Panc1 (cell line): ENCODE data around the gene TRH. TPM values are rescaled to one million over a fixed set of nuclear protein-coding genes. Genes with fewer than 3 reads are reported as not detected.

Experiments
- ATAC-seq: fragments of 200-7000 bp; cut with Tn5 transposase; 2 replicates; pipeline ENCODE4 v1.9.1; 2020; ENCODE audit warnings: mild to moderate bottlenecking, moderate library complexity
- BruUV-seq: library from RNA; stranded (reverse); fragments of 400-500 nt; replicated peaks from 2 replicates; lab custom pipeline; 2021; lab: Mats Ljungman, UMichigan
- CTCF ChIA-PET: fragments of 300-600 bp; sonication (Branson Sonifier 250); formaldehyde crosslinking; loops from one replicate; lab custom pipeline; 2022; ENCODE audit warnings: antibody characterized with exemption; lab: Charles Lee
- POLR2A ChIA-PET: fragments of 300-600 bp; sonication (Branson Sonifier 250); formaldehyde crosslinking; loops from one replicate; lab custom pipeline; 2022; ENCODE audit warnings: antibody characterized with exemption; lab: Charles Lee
- DNase-seq: peaks from one replicate; pipeline ENCODE4 v3.0.0-alpha.2; 2010; ENCODE audit warnings: low read depth, low spot score
- H3K27ac ChIP-seq: 2 replicates; pipeline ENCODE4 v1.5.1; 2011; ENCODE audit warnings: mild to moderate bottlenecking, low read length, inconsistent platforms
- H3K27me3 ChIP-seq: fragments of 200-500 bp; sonication (Bioruptor generic); 2 replicates; pipeline ENCODE4 v1.6.0; 2014; ENCODE audit warnings: low read length, inconsistent platforms; ENCODE audit not compliant: control insufficient read depth, insufficient read depth
- H3K36me3 ChIP-seq: fragments of 200-500 bp; sonication (Bioruptor generic); 2 replicates; pipeline ENCODE4 v1.5.1; 2014; ENCODE audit warnings: inconsistent platforms, mild to moderate bottlenecking, low read length, moderate library complexity; ENCODE audit not compliant: control insufficient read depth, insufficient read depth
- H3K4me1 ChIP-seq: 2 replicates; pipeline ENCODE4 v1.5.1; 2011; ENCODE audit warnings: inconsistent platforms, mild to moderate bottlenecking, low read length, moderate library complexity; ENCODE audit not compliant: control insufficient read depth, insufficient read depth
- H3K4me3 ChIP-seq, 2 experiments: 2 replicates each; pipeline ENCODE4 v1.5.1; 2011 to 2012; ENCODE audit warnings: low read depth in 2 of 2, low read length in 2 of 2, mild to moderate bottlenecking in 2 of 2, inconsistent platforms in 1 of 2, moderate library complexity in 1 of 2
- H3K9me3 ChIP-seq: fragments of 200-500 bp; sonication (Bioruptor generic); 2 replicates; pipeline ENCODE4 v1.5.1; 2014; ENCODE audit warnings: low read depth, mild to moderate bottlenecking, inconsistent platforms, low read length, moderate library complexity; ENCODE audit not compliant: control insufficient read depth, insufficient read depth
- POLR2AphosphoS5 ChIP-seq: IDR thresholded peaks from 2 replicates; pipeline ENCODE4 v1.6.1; 2012; ENCODE audit warnings: mild to moderate bottlenecking, low read depth, low read length, moderate library complexity
- SIN3A ChIP-seq: IDR thresholded peaks from 2 replicates; pipeline ENCODE4 v1.6.1; 2012; ENCODE audit warnings: low read depth, mild to moderate bottlenecking, low read length, moderate library complexity, borderline replicate concordance; ENCODE audit not compliant: insufficient read depth
- TCF7L2 ChIP-seq: IDR thresholded peaks from 2 replicates; pipeline ENCODE4 v1.6.1; 2011; ENCODE audit warnings: mild to moderate bottlenecking, low read depth, low read length, inconsistent platforms
- in situ Hi-C: cut with HindIII; loops from 2 replicates; pipeline ENCODE4 v1.10.0; 2016; ENCODE audit warnings: low sequenced_read_pairs, low pct_unique_long_range_greater_than_20kb
- intact Hi-C: fragments of 100-400 bp; cut with micrococcal nuclease; formaldehyde crosslinking; loops from one replicate; pipeline ENCODE4 v1.10.0; 2022; ENCODE audit not compliant: unreplicated experiment
- total RNA-seq: library from RNA; stranded (reverse); gene quantifications from one replicate; pipeline ENCODE4 v1.2.1, GENCODE V29; 2021; ENCODE audit not compliant: unreplicated experiment
- TF ChIP-seq, protein P1 (sequence below): fragments of 450-650 bp; IDR thresholded peaks from 2 replicates; pipeline ENCODE4 v1.5.1; 2017; ENCODE audit warnings: mild to moderate bottlenecking
- TF ChIP-seq, protein P2 (sequence below), 2 experiments: IDR thresholded peaks; 2 replicates each; pipeline ENCODE4 v1.6.1; 2011 to 2012; ENCODE audit warnings: low read depth in 2 of 2, control low read depth in 1 of 2, low read length in 1 of 2, mild to moderate bottlenecking in 1 of 2, moderate library complexity in 1 of 2; ENCODE audit not compliant: insufficient read depth in 1 of 2

The TRH gene
- total RNA-seq, 1 experiment from 2014 or later = not detected

DNA sequence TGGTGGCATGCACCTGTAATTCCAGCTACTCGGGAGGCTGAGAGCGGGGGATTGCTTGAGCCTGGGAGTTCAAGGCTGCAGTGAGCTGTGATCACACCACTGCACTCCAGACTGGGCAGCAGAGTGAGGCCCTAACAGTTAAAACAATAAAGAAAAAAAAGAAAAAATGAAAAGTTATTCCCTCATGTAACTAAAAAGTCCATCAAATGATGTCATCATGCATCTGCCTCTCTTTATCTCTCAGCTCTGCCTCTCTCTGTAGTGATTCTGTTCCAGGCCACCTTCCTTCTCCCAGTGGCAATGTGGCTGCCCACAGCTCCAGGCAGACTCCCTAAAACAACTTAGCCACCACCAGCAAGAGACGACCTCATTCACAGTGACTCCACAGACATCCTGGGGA is 31.5 kb upstream of the TRH start:
- H3K27me3 ChIP-seq = peaks cover 5% of the 10 kb centered on the region; the same call in 1 of the 2 replicates
- H3K4me3 ChIP-seq = no peak overlapping the region
- in situ Hi-C loops = no loop called here
- ChIA-PET CTCF (interaction anchor here (1.0 to 2.3 kb wide), 7 partner anchors 50 to 169 kb away, joined by 3 to 13 read pairs (median 5); no protein-coding TSS in a partner anchor), POLR2A (interaction anchor here (0.6 kb wide), 1 partner anchor 128 kb away, joined by 3 read pairs; no protein-coding TSS in a partner anchor)
- H3K9me3 ChIP-seq = no peaks in the 10 kb centered on the region
- no peak overlapping the region for H3K27ac ChIP-seq
- DNase-seq (no peak), ATAC-seq (no peak)
- H3K36me3 ChIP-seq = no peaks in the 10 kb centered on the region
- H3K4me1 ChIP-seq = no peaks in the 10 kb centered on the region
- TF ChIP-seq, protein P1, sequence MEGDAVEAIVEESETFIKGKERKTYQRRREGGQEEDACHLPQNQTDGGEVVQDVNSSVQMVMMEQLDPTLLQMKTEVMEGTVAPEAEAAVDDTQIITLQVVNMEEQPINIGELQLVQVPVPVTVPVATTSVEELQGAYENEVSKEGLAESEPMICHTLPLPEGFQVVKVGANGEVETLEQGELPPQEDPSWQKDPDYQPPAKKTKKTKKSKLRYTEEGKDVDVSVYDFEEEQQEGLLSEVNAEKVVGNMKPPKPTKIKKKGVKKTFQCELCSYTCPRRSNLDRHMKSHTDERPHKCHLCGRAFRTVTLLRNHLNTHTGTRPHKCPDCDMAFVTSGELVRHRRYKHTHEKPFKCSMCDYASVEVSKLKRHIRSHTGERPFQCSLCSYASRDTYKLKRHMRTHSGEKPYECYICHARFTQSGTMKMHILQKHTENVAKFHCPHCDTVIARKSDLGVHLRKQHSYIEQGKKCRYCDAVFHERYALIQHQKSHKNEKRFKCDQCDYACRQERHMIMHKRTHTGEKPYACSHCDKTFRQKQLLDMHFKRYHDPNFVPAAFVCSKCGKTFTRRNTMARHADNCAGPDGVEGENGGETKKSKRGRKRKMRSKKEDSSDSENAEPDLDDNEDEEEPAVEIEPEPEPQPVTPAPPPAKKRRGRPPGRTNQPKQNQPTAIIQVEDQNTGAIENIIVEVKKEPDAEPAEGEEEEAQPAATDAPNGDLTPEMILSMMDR = no peak
- TF ChIP-seq POLR2AphosphoS5 = no peak
- TF ChIP-seq TCF7L2 = no peak
- TF ChIP-seq, protein P2, sequence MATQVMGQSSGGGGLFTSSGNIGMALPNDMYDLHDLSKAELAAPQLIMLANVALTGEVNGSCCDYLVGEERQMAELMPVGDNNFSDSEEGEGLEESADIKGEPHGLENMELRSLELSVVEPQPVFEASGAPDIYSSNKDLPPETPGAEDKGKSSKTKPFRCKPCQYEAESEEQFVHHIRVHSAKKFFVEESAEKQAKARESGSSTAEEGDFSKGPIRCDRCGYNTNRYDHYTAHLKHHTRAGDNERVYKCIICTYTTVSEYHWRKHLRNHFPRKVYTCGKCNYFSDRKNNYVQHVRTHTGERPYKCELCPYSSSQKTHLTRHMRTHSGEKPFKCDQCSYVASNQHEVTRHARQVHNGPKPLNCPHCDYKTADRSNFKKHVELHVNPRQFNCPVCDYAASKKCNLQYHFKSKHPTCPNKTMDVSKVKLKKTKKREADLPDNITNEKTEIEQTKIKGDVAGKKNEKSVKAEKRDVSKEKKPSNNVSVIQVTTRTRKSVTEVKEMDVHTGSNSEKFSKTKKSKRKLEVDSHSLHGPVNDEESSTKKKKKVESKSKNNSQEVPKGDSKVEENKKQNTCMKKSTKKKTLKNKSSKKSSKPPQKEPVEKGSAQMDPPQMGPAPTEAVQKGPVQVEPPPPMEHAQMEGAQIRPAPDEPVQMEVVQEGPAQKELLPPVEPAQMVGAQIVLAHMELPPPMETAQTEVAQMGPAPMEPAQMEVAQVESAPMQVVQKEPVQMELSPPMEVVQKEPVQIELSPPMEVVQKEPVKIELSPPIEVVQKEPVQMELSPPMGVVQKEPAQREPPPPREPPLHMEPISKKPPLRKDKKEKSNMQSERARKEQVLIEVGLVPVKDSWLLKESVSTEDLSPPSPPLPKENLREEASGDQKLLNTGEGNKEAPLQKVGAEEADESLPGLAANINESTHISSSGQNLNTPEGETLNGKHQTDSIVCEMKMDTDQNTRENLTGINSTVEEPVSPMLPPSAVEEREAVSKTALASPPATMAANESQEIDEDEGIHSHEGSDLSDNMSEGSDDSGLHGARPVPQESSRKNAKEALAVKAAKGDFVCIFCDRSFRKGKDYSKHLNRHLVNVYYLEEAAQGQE (IDR thresholded peaks at IDR 0.05; ENCODE audit: insufficient read depth in 1 of 2, low read depth in 2 of 2, low read length in 1 of 2) = no peak
- no peak for TF ChIP-seq SIN3A
- intact Hi-C loops = loop anchor here (2.0 to 5.0 kb wide), 3 partner anchors 49 to 148 kb away; no protein-coding TSS in a partner anchor
- BruUV-seq = no TSS peak

DNA sequence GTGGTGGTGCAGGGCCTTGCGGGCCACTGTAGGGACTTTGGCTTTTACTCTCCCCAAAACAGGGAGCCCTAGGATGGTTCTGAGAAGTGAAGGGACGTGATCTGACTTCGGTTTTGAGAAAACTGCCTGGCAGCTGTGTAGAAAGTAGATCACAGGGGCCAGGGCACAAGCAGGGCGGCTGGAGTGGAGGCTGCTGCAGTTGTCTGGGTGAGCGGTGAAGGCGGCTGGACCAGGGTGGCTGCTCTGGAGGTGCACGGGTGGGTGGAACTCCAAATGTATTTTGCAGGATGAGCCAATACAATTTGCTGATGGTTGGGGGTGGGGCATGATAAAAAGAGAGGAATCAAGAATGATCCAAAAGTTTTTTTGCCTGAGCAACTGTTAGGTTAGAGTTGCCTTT is 29.8 kb upstream of the TRH start:
- ATAC-seq (no peak), DNase-seq (no peak)
- no peaks in the 10 kb centered on the region for H3K36me3 ChIP-seq
- no peaks in the 10 kb centered on the region for H3K4me1 ChIP-seq
- ChIA-PET CTCF (interaction anchor here (0.6 to 1.3 kb wide), 2 partner anchors 30 to 153 kb away, joined by 3 to 4 read pairs; no protein-coding TSS in a partner anchor), POLR2A (no interaction called here)
- intact Hi-C loops (loop anchor here (5.0 kb wide), 1 partner anchor 48 kb away; no protein-coding TSS in a partner anchor), in situ Hi-C loops (no loop called here)
- BruUV-seq = no TSS peak
- no peak overlapping the region for H3K4me3 ChIP-seq
- no peak overlapping the region for H3K27ac ChIP-seq
- H3K9me3 ChIP-seq = no peaks in the 10 kb centered on the region
- TF ChIP-seq POLR2AphosphoS5 = no peak
- TF ChIP-seq, protein P1 = no peak
- no peak for TF ChIP-seq SIN3A
- TF ChIP-seq, protein P2 (IDR thresholded peaks at IDR 0.05; ENCODE audit: insufficient read depth in 1 of 2, low read depth in 2 of 2, low read length in 1 of 2) = no peak
- TF ChIP-seq TCF7L2 = no peak
- peaks cover 5% of the 10 kb centered on the region; the same call in 1 of the 2 replicates for H3K27me3 ChIP-seq
